Dedifferentiated amniotic fluid mesenchymal stem cell (primary cell): ENCODE data around the gene GOLGA6A.
A peak's percentile ranks its signal among the peaks of the same experiment; 100 is the strongest.
"Not testable (repeated sequence)": the region's sequence is repeated elsewhere in the genome, so short reads cannot be mapped to it uniquely, and the experiment has no call there.

Experiments used
- DNase-seq: peaks from one replicate; pipeline ENCODE4 v3.0.0-alpha.2; 2016; ENCODE audit errors: extremely low spot score

Gene GOLGA6A

GRCh38 chr15:74099963-74100733 lies 17.8 kb upstream of the GOLGA6A start:
- DNase-seq = peak; percentile 89

GRCh38 chr15:74096753-74097474 lies 14.6 kb upstream of the GOLGA6A start:
- not testable (repeated sequence) for DNase-seq

GRCh38 chr15:74095610-74096009 lies 13.3 kb upstream of the GOLGA6A start:
- DNase-seq = not testable (repeated sequence)

DNA sequence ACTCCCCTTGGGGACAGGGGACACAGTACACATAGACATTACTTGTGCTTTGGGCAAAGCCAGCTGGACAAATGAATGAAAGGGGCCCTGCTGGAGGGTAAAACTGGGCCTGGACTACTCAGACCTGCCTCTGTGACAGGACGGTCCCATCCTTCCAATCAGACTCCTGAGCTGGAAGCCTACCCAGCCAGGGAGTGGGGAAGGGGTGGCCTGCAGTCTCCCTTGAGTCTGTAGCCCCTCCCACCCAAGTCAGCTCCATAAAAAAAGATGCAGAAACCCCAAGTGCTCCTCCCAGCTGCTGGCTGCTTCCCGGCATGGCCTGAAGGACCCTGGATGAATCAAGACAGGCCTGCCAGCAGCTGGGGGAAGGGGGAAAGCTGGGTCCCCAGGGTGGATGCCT lies 12.2 kb upstream of the GOLGA6A start:
- DNase-seq = not testable (repeated sequence)

- DNase-seq = not testable (repeated sequence)
Measured at GRCh38 chr15:74075781-74076180, 6.6 kb downstream of the GOLGA6A start.

DNA sequence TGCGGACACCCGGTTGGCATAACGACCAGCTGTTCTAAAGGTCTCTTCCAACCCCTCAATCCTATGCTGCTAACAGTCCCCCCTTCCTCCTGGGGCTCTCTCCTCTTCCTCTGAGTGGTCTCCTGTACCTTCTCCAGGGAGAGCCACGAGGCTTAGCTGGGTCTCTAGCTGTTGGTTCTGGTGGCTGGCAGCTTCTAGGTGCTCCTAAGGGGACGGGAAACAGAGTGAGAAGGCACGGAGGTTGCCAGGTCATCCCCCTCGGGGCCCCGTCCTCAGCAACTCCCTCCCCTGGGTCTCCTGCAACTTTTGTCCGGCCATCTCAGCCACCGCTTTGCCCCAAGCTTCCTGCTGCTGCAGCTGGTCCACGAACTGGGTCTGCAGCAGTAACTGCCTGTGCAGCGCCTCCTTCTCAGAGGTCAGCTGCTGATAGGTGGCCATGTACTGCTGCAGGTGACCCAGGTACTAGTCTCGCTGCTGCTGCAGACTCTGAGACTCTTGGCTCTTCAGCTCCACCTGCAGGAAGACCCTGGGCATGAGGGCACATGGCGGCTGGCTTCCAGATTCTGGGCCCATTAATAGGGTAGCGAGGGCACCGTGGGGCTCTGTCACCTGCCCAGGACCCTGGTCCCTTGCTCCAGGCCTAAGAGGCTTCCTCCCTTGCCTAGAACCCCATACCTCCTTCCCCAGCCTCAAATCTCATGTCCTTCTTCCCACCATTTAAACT lies 9.6 kb downstream of the GOLGA6A start:
- not testable (repeated sequence) for DNase-seq

DNA sequence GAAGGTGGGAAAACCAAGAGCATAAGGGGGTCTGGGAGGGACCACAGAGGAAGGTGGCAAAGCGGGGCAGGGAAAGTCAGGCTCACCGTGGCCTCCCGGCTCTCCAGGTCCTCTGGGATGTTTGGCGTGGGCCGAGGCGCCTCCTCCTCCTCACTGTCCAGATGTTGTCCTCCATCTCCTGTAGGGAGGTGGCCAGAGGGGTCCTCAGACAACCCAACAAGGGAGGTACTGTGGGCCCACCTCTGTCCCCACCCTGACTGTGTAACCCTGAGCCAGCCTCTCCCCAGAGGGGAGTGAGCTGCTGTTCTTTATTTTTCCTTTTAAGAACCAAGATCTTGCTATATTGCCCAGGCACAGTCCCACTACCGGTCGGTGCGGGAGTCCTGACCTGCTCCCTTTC lies 10.2 kb downstream of the GOLGA6A start:
- not testable (repeated sequence) for DNase-seq

DNA sequence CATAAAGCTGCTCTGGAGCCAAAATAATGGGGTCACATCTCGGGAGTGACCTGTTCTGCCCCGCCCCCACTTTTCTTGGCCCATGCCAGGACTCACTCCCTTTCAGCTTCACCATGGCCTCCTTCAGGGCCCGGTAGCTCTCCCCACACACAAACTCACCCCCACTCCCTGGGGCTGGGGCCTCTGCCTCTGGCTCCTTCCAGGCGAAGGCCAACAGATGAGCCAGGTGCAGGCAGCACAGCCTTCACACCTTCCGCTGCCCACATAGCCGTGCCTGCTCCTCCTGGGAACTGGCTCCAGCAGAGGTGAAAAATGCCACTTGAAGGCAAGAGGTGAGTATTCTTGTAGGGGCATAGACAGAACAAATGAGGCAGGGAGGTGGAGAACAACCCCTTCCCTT lies 10.7 kb downstream of the GOLGA6A start:
- not testable (repeated sequence) for DNase-seq

DNA sequence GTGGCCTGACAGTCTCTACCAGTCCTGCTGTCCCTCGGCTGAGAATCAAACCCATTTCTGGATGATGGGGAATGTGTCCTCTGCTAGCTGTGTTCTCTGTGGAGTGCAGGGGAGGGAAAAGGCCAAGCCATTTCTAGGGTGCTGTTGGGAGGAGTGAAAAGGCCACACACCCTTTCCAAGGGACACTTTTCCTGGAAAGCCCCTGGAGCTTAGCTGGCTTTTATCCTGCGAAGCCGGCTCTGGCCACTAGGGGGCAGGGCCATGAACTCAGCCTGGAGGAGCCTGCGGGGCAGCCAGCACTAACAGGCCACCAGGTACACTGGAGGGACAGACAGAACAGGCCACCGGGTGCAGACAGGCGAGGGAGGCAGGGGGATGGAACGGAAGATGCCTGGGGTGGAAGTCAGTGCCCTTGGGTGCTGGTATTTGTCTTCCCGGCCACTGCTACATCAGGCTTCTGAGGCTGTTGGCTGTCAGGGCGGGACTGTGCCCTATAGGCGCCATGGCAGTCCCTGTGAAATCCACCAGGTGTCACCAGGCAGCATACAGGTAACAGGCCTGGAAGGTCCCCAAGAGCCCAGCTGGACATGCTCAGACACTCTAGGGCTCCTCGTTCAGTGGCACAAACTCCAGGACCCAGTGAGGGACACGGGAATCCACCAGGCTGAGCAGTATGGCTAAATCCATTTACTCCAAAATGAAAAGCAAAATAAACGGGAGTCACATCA lies 16.5 kb downstream of the GOLGA6A start:
- not testable (repeated sequence) for DNase-seq

- DNase-seq = not testable (repeated sequence)
Measured at GRCh38 chr15:74064822-74065221, 17.5 kb downstream of the GOLGA6A start.

DNA sequence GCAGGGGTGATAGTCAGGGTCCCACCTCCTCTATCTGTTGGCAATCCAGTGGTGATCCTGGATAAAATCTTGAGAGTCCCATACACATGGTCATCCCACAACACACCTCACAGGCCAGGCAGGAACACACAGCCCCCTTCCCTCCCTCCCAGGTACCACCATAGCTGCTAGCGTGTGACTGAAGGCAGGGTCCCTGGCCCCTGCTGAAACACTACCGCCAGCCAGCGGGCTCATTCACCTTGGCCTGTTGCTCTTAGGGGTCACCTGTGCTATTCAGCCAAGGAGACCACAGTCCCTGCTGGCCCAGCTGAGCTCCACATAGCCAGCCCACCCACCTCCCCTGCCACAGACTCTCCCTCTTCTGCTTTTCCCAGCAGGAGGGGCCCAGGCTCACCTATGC lies 18.2 kb downstream of the GOLGA6A start:
- DNase-seq = not testable (repeated sequence)

DNA sequence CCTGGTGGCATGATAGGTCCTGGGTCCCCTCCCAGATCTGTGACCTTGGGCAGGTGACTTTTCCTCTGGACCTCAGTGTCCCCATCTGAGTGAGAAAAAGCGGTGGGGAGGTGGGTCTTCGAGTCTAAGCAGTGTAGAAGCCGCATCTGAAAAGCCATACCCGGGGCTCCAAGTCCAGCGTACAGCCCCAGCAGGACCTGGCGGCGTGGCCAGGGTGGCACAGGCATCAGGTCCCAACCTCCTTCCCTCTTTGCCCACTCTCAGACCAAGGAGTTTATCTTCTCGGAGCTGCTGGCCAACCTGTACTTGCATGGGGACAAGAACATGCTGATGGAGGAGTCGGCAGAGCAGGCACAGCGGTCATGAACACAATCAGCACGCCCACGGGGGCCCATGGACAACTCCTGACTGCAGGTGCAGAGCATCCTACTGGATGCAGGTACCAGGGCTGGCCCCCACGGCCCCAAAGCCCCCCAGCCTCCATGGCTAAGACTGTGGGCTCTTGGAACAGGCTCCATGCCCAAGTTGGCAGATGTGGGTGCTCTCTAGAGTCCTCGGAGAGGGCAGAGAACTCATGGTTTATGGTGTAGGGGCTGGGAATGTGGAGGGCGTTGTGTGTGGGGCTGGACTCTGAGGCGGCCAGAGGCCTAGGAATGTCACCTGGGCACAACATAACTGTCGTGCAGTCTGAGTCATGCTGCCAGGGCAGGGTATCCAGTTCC lies 18.8 kb downstream of the GOLGA6A start:
- DNase-seq = not testable (repeated sequence)

DNA sequence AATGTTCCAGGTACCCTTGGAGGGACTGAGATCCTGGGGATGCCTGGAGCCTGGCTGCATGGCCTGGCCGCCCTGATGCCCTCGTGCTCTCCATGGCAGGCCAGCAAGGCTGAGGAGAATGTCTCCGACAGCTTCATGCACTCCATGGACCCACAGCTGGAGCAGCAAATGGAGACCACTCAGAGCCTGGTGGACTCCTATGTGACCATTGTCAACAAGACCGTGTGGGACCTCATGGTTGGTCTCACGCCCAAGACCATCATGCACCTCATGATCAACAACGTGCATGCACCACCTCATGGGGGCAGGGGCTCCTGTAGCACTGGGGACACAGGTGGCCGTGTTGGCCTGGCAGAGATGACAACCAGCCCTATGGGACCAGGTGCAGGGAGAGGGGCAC lies 19.7 kb downstream of the GOLGA6A start:
- DNase-seq = no peak

DNA sequence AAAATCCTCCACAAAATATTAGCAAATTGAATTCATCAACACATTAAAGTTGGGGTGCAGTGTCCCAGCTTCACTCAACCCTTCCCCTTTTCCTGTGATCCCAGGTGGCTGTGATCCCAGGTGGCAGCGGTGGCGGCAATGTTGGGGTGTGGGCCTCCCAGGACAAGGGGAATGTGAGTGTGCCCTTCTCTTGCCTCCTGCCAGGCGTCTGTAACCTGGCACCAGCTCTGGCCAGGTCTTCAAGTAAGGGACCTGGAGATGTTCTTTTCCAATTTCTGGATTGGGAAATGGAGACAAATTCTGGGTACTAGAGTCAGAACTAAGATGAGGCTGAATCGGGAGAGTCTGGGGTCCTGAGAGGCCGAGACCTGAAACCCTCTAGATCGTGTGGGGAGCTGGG lies 20.1 kb downstream of the GOLGA6A start:
- no peak for DNase-seq

DNA sequence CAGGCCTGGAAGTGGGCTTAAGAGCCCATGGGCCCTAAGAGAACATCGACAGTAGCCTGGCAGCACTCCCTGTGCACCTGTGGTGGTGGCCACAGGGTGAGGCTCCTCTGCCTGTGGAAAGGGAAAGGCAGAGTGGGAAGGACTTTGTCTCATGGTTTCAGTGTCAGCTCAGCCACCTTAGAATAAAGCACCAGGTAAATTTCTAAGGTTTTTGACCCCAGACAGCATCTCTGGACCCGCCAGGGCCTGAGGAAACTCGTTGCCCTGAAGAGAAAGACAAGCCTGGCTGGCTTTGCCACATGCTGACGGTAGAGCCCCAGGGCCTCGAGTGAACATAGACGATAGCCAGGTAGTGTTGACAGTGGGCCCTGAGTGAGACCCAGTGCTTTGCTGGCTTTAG lies 22.1 kb downstream of the GOLGA6A start:
- no peak for DNase-seq

DNA sequence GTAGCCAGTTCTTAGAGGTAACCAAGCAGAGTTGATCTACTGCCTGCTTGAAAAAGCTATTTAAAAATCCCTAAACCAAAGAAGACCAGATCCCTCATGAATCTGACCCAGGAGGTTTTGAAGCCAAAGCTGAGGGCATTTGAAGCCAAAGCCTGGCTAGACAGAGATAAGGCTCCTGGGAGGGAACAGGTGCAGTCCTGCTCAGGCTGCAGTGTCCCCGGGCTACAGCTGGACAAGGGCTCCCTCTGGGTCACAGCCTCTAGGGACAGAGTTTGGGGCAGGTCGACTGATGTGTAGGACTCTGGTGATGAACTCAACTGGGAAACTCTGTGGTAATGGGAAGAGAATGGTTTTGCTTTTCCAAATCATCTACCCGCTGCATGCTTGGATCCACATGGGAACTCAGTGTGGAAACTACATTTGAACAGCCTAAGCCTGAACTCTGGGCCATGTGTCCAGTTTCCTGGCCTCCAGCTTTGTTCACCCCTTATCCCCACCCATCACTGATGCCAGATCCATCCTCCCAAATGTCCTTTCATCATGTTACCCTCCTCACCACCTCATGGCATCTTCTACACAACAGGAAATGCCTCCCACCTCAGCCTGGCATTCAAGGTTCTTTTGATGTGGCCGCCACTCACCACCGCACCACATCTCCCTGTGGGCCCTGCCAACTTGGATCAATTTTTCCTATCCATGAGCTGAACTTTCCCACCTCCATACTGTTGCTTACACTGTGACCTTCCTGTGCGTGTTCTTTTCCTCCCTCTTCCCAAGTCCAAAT lies 23.1 kb downstream of the GOLGA6A start:
- not testable (repeated sequence) for DNase-seq

DNA sequence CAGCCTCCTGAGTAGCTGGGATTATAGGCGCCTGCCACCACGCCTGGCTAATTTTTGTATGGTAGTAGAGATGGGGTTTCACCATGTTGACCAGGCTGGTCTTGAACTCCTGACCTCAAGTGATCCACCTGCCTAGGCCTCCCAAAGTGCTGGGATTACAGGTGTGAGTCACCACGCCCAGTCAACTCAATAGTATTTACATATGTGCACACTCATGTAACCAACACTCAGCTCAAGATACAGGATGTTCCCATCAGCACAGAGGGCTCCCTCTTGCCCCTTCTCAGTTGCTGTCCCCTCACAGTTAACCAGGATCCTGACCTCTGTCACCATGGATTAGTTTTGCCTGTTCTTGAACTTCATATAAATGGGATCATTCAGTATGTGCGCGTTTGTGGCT lies 26.0 kb downstream of the GOLGA6A start:
- DNase-seq = not testable (repeated sequence)

DNA sequence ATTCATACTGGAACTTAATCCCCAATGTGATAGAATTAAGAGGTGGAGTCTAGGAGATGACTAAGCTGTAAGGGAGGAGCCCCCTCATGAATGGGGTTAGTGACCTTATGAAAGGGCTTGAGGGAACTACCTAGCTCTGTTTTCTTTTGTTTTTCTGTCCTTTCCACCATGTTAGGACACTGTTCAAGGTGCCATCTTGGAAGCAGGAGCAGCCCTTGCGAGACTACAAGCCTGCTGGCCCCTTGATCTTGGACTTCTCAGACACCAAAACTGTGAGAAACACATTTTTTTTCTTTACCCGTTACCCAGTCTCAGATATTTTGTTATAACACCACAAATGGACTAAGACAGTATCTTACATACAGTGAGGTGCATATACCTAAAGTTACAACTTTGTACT lies 26.5 kb downstream of the GOLGA6A start:
- no peak for DNase-seq

- peak; percentile 90 for DNase-seq
Measured at GRCh38 chr15:74053941-74054529, 28.3 kb downstream of the GOLGA6A start.

- DNase-seq = no peak
Measured at GRCh38 chr15:74053517-74053916, 28.8 kb downstream of the GOLGA6A start.
